KMS-11 (cell line): ENCODE measurements around the gene THUMPD2.

Experiments
- H2AFZ ChIP-seq: fragments of 200-600 bp; sonication (generic); 2 replicates; pipeline ENCODE4 v1.6.1; 2016; ENCODE audit warnings: antibody characterized with exemption, mixed run types, low read depth
- H3K27ac ChIP-seq: fragments of 200-600 bp; sonication (generic); 2 replicates; pipeline ENCODE4 v1.6.1; 2016; ENCODE audit warnings: mild to moderate bottlenecking, mixed run types
- H3K27me3 ChIP-seq: fragments of 200-600 bp; sonication (generic); 2 replicates; pipeline ENCODE4 v1.6.1; 2017; ENCODE audit warnings: mild to moderate bottlenecking, low read depth, mixed run types, moderate library complexity; ENCODE audit not compliant: insufficient read depth
- H3K36me3 ChIP-seq: fragments of 200-600 bp; sonication (generic); 2 replicates; pipeline ENCODE4 v1.6.1; 2017; ENCODE audit warnings: mild to moderate bottlenecking, mixed run types; ENCODE audit not compliant: insufficient read depth
- H3K4me1 ChIP-seq: fragments of 200-600 bp; sonication (generic); 2 replicates; pipeline ENCODE4 v1.6.1; 2016; ENCODE audit warnings: mild to moderate bottlenecking, low read depth, mixed run types; ENCODE audit not compliant: poor library complexity, severe bottlenecking
- H3K4me2 ChIP-seq: fragments of 200-600 bp; sonication (generic); 2 replicates; pipeline ENCODE4 v1.7.0; 2016; ENCODE audit warnings: mild to moderate bottlenecking, mixed run types
- H3K4me3 ChIP-seq: fragments of 200-600 bp; sonication (generic); IDR thresholded peaks from 2 replicates; pipeline ENCODE4 v1.6.1; 2017; ENCODE audit warnings: low read depth, low read length, mixed read lengths; ENCODE audit not compliant: insufficient read depth
- H3K79me2 ChIP-seq: fragments of 200-600 bp; sonication (generic); 2 replicates; pipeline ENCODE4 v1.6.1; 2016; ENCODE audit warnings: low read depth, mixed run types; ENCODE audit not compliant: insufficient read depth
- H3K9ac ChIP-seq: fragments of 200-600 bp; sonication (generic); 2 replicates; pipeline ENCODE4 v1.6.1; 2016; ENCODE audit warnings: mild to moderate bottlenecking, mixed run types
- H4K20me1 ChIP-seq: fragments of 200-600 bp; sonication (generic); 2 replicates; pipeline ENCODE4 v1.6.1; 2016; ENCODE audit warnings: mild to moderate bottlenecking, mixed run types; ENCODE audit not compliant: insufficient read depth
- TF ChIP-seq, protein P1 (sequence below): fragments of 200-600 bp; sonication (generic); conservative IDR thresholded peaks from 2 replicates; pipeline ENCODE4 v1.6.1; 2017; ENCODE audit warnings: low read depth, mild to moderate bottlenecking, antibody characterized with exemption, low read length, moderate library complexity, mixed read lengths

The THUMPD2 gene

DNA sequence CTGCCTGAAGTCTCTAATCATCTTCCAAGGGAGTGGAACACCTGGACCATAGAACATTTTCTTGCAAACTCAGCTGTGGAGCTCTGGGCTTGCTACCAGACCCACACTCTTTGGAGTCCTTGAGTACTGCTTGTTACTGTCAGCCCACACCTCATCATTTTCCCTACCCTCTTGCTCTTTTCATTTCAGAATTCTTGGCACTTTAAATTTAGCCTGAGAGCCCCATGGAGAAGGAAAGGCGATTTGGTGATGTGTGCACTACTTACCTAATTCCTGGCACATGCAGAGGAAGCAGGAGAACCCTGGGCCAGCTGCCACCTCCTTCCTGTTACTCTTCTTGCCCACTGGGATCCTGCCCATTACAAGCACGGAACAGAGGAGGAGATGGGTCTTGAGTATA, 81.6 kb downstream of the THUMPD2 start:
- H4K20me1 ChIP-seq: no peaks in the 10 kb centered on the region

DNA sequence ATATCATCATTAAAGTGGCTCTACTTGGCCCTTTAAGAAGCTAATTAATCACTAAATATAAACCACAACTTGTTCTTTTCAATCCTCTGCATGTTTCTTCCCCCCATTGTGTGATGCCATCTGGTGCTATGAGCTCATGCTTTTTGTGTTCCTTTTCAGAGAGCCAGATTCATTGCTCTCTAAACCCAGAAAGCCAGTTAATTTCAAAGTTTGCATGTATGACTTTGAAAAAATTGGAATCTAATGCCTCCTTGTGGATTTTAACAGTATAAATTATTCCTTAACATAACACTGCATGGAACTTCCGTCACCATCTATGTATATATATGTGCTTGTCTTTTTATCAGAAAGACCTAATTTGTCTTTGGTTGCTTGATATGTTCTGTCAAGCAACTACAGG, 82.2 kb downstream of the THUMPD2 start:
- Histone ChIP-seq H4K20me1 (no peaks in the 10 kb centered on the region), H3K79me2 (no peaks in the 10 kb centered on the region), H3K27ac (no peak overlapping the region), H3K36me3 (no peaks in the 10 kb centered on the region), H2AFZ (no peak overlapping the region), H3K4me3 (no peak overlapping the region), H3K4me2 (no peak overlapping the region), H3K9ac (no peak overlapping the region), H3K4me1 (no peaks in the 10 kb centered on the region), H3K27me3 (no peaks in the 10 kb centered on the region)
- TF ChIP-seq, protein P1, sequence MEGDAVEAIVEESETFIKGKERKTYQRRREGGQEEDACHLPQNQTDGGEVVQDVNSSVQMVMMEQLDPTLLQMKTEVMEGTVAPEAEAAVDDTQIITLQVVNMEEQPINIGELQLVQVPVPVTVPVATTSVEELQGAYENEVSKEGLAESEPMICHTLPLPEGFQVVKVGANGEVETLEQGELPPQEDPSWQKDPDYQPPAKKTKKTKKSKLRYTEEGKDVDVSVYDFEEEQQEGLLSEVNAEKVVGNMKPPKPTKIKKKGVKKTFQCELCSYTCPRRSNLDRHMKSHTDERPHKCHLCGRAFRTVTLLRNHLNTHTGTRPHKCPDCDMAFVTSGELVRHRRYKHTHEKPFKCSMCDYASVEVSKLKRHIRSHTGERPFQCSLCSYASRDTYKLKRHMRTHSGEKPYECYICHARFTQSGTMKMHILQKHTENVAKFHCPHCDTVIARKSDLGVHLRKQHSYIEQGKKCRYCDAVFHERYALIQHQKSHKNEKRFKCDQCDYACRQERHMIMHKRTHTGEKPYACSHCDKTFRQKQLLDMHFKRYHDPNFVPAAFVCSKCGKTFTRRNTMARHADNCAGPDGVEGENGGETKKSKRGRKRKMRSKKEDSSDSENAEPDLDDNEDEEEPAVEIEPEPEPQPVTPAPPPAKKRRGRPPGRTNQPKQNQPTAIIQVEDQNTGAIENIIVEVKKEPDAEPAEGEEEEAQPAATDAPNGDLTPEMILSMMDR: no peak

More for the DNA sequence above, 81.6 kb downstream of the THUMPD2 start:
- H3K27me3 ChIP-seq: no peaks in the 10 kb centered on the region
- no peak overlapping the region for H3K4me3 ChIP-seq
- H3K9ac ChIP-seq: no peak overlapping the region
- H3K36me3 ChIP-seq: no peaks in the 10 kb centered on the region
- TF ChIP-seq, protein P1: no peak
- no peak overlapping the region for H2AFZ ChIP-seq
- H3K4me2 ChIP-seq: no peak overlapping the region
- no peak overlapping the region for H3K27ac ChIP-seq
- no peaks in the 10 kb centered on the region for H3K79me2 ChIP-seq
- H3K4me1 ChIP-seq: no peaks in the 10 kb centered on the region

DNA sequence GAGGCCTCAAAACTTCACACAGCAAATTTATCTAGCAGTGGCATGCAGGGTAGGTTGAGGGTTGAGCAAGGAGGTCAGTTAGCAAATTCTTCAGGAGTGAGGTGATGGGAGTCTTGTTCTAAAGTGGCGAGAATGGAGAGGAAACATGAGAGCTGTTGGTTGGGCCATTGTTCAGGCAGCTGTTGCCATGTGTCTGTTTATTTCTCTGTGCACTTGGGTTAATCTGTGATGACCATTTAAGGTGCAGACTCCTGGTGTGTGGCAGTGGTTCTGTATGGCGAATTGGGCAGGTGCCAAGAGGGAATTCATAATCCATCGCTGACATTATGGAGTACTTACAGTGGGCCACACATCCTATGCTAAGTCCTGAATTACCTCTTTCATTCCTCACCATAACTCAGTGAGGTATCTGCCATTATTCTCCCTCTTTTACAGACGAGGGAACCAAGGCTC, 82.9 kb downstream of the THUMPD2 start:
- Histone ChIP-seq H3K4me2 (no peak overlapping the region), H3K79me2 (no peaks in the 10 kb centered on the region), H3K27me3 (no peaks in the 10 kb centered on the region), H3K36me3 (no peaks in the 10 kb centered on the region), H3K4me3 (no peak overlapping the region), H4K20me1 (no peaks in the 10 kb centered on the region), H3K27ac (no peak overlapping the region), H3K4me1 (no peaks in the 10 kb centered on the region), H2AFZ (no peak overlapping the region), H3K9ac (no peak overlapping the region)
- TF ChIP-seq, protein P1: no peak

DNA sequence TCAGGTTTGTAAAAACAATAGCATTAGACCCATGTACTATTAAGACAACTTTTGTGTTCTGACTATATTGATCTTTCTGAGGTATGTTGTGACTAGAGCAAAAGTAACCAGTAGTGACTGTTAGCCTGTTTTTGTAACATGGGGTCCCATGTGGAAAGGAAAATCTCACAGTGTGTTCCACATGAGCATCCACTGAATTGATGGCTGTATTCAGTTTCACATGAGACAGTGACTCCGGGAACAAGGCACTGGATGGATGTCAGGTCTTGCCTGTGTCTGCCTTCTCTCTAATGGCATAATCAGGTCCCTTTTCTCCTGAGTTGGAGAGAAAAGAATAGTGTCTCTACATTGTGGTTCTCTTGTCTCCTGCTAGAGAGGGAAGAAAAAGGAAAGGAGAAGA, 85.8 kb downstream of the THUMPD2 start:
- H2AFZ ChIP-seq: no peak overlapping the region
- no peak overlapping the region for H3K9ac ChIP-seq
- no peaks in the 10 kb centered on the region for H3K36me3 ChIP-seq
- H4K20me1 ChIP-seq: no peaks in the 10 kb centered on the region
- H3K27me3 ChIP-seq: no peaks in the 10 kb centered on the region
- no peak overlapping the region for H3K4me2 ChIP-seq
- H3K27ac ChIP-seq: no peak overlapping the region
- TF ChIP-seq, protein P1: no peak
- no peak overlapping the region for H3K4me3 ChIP-seq
- no peaks in the 10 kb centered on the region for H3K79me2 ChIP-seq
- H3K4me1 ChIP-seq: no peaks in the 10 kb centered on the region
